HG03108 (cell line): ENCODE results near the gene CHCHD3.
A peak's percentile ranks its signal among the peaks of the same experiment; 100 is the strongest.

Experiments
- ATAC-seq: cut with Tn5 transposase; IDR thresholded peaks from one replicate; pipeline ENCODE4 v1.9.1; 2021; ENCODE audit warnings: moderate library complexity; ENCODE audit not compliant: unreplicated experiment

CHCHD3 gene

GRCh38 chr7:133048589-133048988, 33.3 kb downstream of the CHCHD3 start:
- ATAC-seq, result no peak

DNA sequence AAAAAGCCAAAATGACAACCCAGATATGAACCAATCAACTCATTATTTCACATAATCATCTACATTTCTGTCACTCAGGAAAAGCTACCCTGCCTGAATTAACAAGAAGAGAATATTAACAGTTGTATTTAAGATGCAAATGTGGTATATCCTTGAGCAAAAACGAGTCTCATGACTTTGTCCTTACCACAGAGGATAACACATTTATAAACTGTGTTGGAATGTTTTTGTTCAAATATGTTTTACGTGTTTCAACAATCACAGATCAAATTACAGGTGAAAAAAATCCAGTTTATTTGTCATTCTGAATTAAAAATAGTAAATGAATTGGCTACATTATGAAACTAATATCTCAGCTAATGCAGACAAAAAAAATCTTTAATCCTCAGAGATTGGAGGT, 34.6 kb downstream of the CHCHD3 start:
- ATAC-seq, result no peak

DNA sequence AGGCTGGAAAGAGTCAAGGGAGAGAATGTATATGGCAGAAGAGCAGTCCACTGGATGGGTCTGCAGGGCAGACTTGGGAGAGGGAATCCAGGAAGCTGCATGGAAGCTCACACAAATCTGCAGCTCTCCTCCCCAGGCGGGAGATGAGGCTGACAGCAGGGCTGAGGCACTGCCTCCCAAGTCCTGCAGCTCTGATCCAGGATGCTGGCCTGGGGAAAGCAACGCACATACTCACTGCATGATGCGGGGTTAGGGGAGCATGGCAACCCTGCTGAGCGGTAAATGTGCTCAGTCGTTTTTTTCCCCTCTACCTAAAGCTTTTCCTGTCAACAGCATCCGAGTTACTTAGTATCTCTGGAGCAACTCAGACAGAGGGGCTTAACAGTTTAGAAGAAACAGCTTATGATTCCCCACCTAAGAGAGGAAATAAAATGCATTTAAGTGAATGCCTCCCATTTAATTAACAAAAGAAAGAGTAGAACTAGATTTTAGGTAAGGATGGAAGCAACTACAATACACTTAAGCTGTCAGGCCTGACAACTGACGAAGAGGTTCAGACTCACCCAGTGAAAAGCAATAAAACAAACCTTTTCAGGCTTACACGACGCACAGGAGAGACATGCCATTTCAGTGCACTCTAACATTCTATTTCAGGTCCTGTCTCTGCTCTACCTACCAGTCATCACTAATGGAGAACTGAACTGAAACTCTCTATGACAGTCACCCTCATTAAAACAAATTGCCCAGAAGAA, 37.0 kb downstream of the CHCHD3 start:
- no peak for ATAC-seq

- ATAC-seq, result no peak
Measured at GRCh38 chr7:133040674-133041073, 41.2 kb downstream of the CHCHD3 start.

DNA sequence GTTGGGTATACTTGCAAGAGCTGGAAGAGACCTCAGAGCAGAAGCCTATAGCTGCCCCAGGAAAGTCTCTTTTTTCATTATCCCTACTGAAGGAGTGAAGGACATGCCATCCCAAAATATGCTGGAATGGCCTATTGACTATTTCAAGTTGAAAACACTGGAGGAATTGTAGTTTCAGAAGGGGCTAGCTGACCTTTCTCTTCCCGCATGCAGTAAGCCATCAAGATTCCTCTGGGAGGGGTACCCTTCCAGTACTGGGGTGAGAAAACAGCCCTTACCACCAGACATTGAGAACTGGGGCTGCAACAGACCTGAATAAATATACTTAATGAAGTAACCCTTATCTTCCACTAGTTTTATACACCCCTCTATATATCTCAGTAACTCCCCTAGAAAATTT, 41.7 kb downstream of the CHCHD3 start:
- no peak for ATAC-seq

DNA sequence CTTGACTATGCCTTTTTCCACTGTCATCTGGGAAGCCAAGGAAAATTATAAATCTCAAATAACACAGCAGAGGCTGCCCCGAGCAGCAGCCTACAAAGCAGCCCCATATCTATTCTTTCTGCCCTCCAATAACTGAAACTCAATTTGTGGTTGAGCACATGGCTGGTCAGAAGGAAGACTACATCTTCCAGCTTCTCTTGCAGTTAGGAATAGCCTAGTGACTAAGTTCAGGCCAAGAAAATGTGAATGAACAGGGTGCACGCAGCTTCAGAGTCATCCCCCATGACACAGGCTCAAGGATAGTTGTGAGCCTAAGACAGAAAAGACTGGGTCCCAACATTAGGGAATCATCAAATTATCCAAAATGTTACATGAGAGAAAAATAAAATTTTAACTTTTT, 42.3 kb downstream of the CHCHD3 start:
- no peak for ATAC-seq

DNA sequence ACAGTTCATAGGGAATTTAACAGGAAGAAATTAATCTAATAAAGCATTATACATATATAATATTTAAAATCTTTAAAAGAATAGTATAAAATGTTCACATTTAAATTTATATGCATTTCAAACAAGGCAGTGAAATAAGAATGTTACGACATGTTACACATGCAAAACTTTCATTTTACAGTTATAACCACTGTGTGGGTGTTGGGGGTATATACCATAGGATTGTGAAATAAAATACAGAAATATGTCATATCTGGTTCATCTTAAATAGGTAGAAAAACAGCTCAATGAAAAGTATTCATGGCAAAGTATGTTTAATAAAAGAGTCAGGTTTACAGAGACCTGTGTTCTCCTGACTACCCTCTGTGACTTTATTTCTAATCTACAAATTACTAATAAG, 45.6 kb downstream of the CHCHD3 start:
- ATAC-seq, result no peak

DNA sequence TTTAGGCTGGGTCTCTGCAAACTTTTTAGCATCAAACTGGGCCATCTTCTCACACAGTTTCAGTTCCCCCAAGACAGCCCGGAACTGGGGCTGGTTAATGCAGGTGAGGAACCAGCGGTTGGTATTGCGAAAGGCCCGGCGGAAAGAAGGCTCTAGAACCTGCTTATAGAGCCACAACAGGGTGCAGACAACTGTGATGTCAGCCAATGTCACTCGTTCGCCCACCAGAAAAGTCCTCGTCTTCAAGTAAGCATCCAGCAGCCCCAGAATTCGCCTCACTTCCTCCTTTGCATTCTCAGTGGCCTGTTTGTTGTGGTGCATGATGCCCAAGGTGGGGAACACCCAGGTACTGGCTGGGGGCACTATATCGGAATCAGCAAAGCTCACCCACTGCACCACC, 46.6 kb downstream of the CHCHD3 start:
- peak; percentile 82 for ATAC-seq

DNA sequence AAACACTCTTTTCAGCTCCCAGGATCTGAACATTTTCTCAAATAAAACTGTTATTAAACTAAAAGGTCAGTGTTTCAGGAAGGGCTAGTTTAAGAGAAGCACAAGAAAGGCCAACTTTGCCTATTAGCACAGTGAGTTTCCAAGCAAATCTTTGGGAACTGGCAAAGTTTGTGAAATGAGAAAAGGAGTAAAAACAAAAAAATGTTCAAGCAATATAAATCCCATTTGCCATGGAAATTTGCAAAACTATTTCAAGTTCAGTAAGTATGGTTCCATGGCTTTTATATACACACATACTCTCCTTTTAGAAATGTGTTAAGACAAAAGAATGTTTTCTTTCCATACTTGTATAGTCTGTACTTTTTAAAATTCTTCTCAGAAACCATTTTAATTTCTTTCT, 51.5 kb downstream of the CHCHD3 start:
- no peak for ATAC-seq

GRCh38 chr7:133029463-133029862, 52.4 kb downstream of the CHCHD3 start:
- no peak for ATAC-seq

DNA sequence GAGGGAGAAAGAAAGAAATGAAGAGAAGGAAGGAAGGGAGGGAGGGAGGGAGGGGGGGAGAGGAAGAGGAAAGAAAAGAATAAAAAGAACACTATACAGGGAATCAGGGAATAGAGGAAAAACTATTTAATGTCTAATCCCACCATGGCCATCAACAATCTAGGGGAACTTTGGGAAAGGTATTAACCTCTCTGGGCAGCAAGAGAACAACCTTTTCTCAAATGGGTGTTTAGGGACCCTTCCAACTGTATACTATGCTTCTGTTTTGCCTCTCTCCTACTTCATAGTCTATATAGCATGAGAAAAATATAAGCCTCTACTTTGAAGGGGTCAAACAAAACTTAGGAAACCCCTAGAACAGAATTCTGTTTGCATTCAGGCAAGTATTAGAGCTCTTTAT, 54.5 kb downstream of the CHCHD3 start:
- no peak for ATAC-seq

GRCh38 chr7:133026210-133026859, 55.6 kb downstream of the CHCHD3 start:
- ATAC-seq, result no peak

GRCh38 chr7:133025056-133025455, 56.8 kb downstream of the CHCHD3 start:
- no peak for ATAC-seq

DNA sequence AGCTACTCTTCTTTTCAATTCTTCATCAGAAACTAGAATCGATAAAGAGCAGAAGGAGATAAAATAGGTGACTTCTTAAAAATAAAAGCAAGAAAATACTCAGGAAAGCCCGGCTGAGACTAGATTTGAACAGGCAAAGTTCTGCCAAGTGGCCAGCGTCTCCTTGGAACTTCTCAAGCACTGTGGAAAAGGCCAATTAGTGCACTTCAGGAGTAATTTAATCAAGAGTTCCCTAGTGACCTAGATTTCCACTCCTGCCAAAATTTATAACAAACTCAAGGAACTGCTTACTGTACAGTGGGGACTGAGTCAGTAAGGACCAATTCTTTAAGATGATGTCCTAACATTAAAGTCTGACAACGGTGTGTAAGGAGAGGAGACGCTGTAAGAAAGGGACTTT, 57.3 kb downstream of the CHCHD3 start:
- ATAC-seq, result no peak

GRCh38 chr7:133023370-133024071, 58.4 kb downstream of the CHCHD3 start:
- ATAC-seq, result no peak

GRCh38 chr7:133022661-133023060, 59.2 kb downstream of the CHCHD3 start:
- ATAC-seq, result no peak

DNA sequence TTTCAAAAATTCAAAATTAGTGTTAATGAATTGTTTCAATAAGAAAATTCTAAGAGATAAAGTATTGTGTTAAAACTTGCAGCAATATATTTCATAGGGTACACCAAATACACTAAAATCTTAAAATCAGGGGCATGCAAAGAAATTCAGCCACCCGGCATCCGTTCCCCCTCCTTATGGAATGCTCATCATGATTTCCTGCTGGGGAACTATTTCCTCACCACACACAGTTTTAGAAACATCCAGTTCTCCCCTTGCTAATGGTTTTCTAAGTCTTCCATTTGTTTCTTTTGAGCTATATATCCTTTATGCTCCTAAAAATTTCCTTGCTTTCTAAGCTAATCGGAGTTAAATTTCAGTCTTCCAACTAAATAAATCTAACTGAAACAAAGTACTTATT, 60.7 kb downstream of the CHCHD3 start:
- no peak for ATAC-seq

DNA sequence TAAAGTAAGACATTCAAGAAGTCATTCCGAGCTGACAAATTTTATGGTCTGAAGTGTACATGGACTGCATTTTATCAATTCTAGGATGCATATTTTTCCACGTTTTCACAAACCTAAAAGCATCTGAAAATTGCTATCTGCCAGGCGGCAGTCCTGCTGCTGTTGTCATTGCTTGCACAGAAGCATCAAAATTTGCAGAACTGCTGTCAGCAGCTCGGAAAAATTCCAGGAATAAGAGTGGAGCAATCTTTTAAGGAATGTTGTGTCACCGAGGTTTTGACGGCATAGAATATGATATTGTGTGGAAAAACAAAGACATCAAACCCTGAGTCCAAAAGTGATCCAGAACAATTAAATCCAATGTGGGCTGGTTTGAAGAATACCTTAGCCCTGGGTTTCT, 61.4 kb downstream of the CHCHD3 start:
- ATAC-seq, result no peak

GRCh38 chr7:133019590-133019989, 62.3 kb downstream of the CHCHD3 start:
- ATAC-seq, result no peak

- no peak for ATAC-seq
Measured at GRCh38 chr7:133016604-133017003, 65.3 kb downstream of the CHCHD3 start.

DNA sequence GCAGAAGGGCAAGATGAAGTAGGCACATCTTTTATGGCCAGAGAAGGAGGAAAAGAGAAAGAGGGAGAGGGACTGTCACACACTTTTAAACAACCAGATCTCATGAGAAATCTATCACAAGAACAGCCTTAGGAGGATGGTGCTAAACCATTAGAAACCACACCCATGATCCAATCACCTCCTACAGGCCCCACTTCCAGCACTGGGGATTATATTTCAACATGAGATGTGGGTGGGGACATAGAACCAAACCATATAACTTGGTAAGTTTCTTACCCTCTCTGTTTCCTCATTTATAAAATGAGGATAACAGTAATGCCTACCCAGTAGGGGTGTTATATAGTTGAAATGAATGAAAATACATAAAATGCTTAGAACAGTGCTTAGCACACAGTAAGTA, 66.0 kb downstream of the CHCHD3 start:
- ATAC-seq, result no peak

DNA sequence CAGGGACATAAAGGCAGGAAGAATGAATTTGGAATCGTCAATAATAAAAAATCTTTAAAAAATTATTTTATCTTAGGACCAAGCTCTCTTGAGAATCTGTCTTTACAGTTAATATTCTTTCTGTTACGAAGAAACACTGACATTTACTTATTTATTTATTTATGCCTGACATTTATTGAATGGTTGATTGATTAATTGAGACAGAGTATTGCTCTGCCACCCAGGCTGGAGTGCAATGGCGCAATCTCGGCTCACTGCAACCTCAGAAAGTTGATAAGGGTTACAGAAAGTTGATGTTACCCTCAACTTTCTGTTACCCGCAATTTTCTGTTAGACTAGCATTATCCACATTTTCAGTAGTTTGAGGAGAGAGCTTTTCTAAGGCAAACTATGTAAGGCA, 70.1 kb downstream of the CHCHD3 start:
- ATAC-seq, result no peak
